ENCODE measurements around the gene GRID1.

DNA sequence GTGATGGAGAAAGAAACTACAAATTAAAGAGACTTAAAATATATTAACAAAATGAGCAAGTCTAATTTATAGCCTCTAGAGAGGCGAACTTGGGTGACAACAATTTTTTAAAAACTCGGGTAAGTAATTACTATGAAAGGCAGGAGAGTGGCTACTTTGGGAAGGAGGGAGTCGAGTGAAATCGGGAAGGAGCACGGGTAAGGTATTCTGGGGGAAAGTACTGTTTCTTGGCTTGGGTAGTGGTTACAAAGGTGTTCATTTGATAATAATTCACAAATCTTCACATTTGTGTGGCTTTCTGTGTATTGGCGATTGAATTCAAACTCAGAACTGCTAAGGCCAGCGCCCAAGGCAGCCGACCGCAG, 32.9 kb upstream of the GRID1 start:
- TF ChIP-seq EP300 (IDR thresholded peaks at IDR 0.05; ENCODE audit: borderline replicate concordance in 1 of 2, control insufficient read depth in 1 of 2, low read depth in 2 of 2, low read length in 2 of 2) (no peak), POLR2AphosphoS2 (IDR thresholded peaks at IDR 0.05; ENCODE audit: low read depth, low read length) (no peak), STAT1 (conservative IDR thresholded peaks at IDR 0.05) (no peak), YY1 (IDR thresholded peaks at IDR 0.05; ENCODE audit: low read depth, low read length) (no peak), POLR2A (IDR thresholded peaks at IDR 0.05; ENCODE audit: low read depth, low read length) (no peak), ZNF274 (IDR thresholded peaks at IDR 0.05; ENCODE audit: insufficient read depth, insufficient read length) (no peak), SP1 (IDR thresholded peaks at IDR 0.05; ENCODE audit: low read depth, low read length) (no peak), KAT2A (conservative IDR thresholded peaks at IDR 0.05; ENCODE audit: control insufficient read depth, low read depth, low read length) (no peak), POLR2AphosphoS5 (IDR thresholded peaks at IDR 0.05; ENCODE audit: low read length) (no peak)
- TF ChIP-seq, protein P1, sequence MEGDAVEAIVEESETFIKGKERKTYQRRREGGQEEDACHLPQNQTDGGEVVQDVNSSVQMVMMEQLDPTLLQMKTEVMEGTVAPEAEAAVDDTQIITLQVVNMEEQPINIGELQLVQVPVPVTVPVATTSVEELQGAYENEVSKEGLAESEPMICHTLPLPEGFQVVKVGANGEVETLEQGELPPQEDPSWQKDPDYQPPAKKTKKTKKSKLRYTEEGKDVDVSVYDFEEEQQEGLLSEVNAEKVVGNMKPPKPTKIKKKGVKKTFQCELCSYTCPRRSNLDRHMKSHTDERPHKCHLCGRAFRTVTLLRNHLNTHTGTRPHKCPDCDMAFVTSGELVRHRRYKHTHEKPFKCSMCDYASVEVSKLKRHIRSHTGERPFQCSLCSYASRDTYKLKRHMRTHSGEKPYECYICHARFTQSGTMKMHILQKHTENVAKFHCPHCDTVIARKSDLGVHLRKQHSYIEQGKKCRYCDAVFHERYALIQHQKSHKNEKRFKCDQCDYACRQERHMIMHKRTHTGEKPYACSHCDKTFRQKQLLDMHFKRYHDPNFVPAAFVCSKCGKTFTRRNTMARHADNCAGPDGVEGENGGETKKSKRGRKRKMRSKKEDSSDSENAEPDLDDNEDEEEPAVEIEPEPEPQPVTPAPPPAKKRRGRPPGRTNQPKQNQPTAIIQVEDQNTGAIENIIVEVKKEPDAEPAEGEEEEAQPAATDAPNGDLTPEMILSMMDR (IDR thresholded peaks at IDR 0.05 in 2 of 3, conservative IDR thresholded peaks at IDR 0.05 in 1 of 3; ENCODE audit: control insufficient read depth in 2 of 3, extremely low read depth in 1 of 3, insufficient read depth in 1 of 3, low read depth in 3 of 3, low read length in 3 of 3) = no peak
- TF ChIP-seq, protein P2, sequence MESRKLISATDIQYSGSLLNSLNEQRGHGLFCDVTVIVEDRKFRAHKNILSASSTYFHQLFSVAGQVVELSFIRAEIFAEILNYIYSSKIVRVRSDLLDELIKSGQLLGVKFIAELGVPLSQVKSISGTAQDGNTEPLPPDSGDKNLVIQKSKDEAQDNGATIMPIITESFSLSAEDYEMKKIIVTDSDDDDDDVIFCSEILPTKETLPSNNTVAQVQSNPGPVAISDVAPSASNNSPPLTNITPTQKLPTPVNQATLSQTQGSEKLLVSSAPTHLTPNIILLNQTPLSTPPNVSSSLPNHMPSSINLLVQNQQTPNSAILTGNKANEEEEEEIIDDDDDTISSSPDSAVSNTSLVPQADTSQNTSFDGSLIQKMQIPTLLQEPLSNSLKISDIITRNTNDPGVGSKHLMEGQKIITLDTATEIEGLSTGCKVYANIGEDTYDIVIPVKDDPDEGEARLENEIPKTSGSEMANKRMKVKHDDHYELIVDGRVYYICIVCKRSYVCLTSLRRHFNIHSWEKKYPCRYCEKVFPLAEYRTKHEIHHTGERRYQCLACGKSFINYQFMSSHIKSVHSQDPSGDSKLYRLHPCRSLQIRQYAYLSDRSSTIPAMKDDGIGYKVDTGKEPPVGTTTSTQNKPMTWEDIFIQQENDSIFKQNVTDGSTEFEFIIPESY (IDR thresholded peaks at IDR 0.05) = no peak
